Measurements from ENCODE around the gene COG5. TPM values are rescaled to one million over a fixed set of nuclear protein-coding genes. Genes with fewer than 3 reads are reported as not detected.

Gene COG5
- total and polyA plus RNA-seq, 2 of the 8 experiments (the other 6 are each of a cell fraction or from before 2014, with no cell fraction given): 10.5 to 28.1 TPM

DNA sequence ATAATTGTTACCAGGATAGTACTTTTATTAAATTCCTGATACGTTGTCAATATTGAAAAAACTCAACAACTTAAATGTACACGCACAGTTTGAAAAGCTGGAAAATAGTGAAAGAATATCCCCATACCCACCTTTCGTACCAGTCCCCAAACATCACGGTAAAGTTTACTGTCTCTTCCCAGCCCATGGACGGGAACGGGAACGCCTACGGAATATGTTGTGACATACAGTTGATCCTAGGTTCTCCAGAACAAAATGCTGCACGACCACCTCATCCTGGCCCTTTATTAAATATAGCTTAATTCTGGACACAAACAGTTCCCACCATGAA is 15.8 kb upstream of the COG5 start:
- FAIRE-seq (no peak), DNase-seq (ENCODE audit: low read depth in 1 of 2, low spot score in 2 of 2) (no peak)
- H2BK120ac ChIP-seq (replicated peaks; ENCODE audit: low read depth, low read length): no peak overlapping the region
- no peak overlapping the region; the same call in 1 of the 2 replicates for H2BK12ac ChIP-seq (ENCODE audit: low read depth, low read length)
- no peak overlapping the region for H3K4ac ChIP-seq (replicated peaks; ENCODE audit: insufficient read length, low read depth, low read length)
- H3K56ac ChIP-seq (replicated peaks; ENCODE audit: insufficient read length, low read depth, low read length): peak overlapping the region; percentile 64
- H4K5ac ChIP-seq (ENCODE audit: insufficient read length, low read depth, low read length): no peak overlapping the region
- peaks cover 4% of the 10 kb centered on the region for H3K23me2 ChIP-seq (ENCODE audit: low read depth, low read length)
- no peak overlapping the region for H4K91ac ChIP-seq (replicated peaks; ENCODE audit: insufficient read length, low read length)
- H2BK5ac ChIP-seq (ENCODE audit: low read depth, low read length): no peak overlapping the region
- no peak overlapping the region for H3K18ac ChIP-seq (ENCODE audit: extremely low read depth, low read length)
- no peak overlapping the region for H3K23ac ChIP-seq (ENCODE audit: insufficient read length)
- H3K4me3 ChIP-seq (ENCODE audit: extremely low read depth in 1 of 4, insufficient read depth in 2 of 4, low read depth in 3 of 4, low read length in 4 of 4): peak overlapping the region; percentile 77 to 95 (median 84)
- CTCF ChIA-PET (ENCODE audit: partially characterized antibody): interaction anchor here (0.6 to 1.7 kb wide), 6 partner anchors 11 to 147 kb away, joined by 3 to 7 read pairs (median 6); partner anchors contain the start of gene SLC26A4
- H2AFZ ChIP-seq (ENCODE audit: low read length): peak overlapping the region; percentile 96
- no peak overlapping the region for H2AK5ac ChIP-seq (ENCODE audit: low read depth, low read length)
- peak overlapping the region; percentile 44; the same call in 1 of the 2 replicates for H3K27ac ChIP-seq (ENCODE audit: low read depth, low read length)
- H3K79me2 ChIP-seq (ENCODE audit: control insufficient read depth in 1 of 2, insufficient read depth in 2 of 2, low read length in 2 of 2): no peaks in the 10 kb centered on the region
- peak overlapping the region; percentile 81 for H4K8ac ChIP-seq (ENCODE audit: extremely low read depth, insufficient read depth, low read length)
- peaks cover 0 to 26% (median 3%) of the 10 kb centered on the region in 4 experiments; a peak in 2 of 8 replicates for H3K36me3 ChIP-seq (ENCODE audit: control insufficient read depth in 2 of 4, insufficient read depth in 4 of 4, low read length in 3 of 4)
- 7% methylated on average over 9 of the region's 9 CpGs; no CpG with 5 or more reads in 1 of the 2 experiments for WGBS, 2 experiments (ENCODE audit: extremely low coverage in 1 of 2, insufficient coverage in 1 of 2, insufficient read length in 1 of 2, insufficient replicate concordance in 2 of 2, low coverage in 1 of 2, low lambda C conversion rate in 2 of 2, missing lambda C conversion rate in 1 of 2)
- H3K14ac ChIP-seq (ENCODE audit: insufficient read length): no peak overlapping the region
- no peaks in the 10 kb centered on the region for H3K79me1 ChIP-seq (ENCODE audit: low read depth, low read length)
- H4K20me1 ChIP-seq (replicated peaks in 1 of 2; ENCODE audit: control insufficient read depth in 1 of 2, insufficient read depth in 2 of 2, low read length in 2 of 2): no peaks in the 10 kb centered on the region
- H2BK15ac ChIP-seq (ENCODE audit: low read length): no peak overlapping the region
- no peaks in the 10 kb centered on the region for H3K9me3 ChIP-seq (ENCODE audit: insufficient read depth in 2 of 2, low read depth in 1 of 2, low read length in 1 of 2)
- H3K9ac ChIP-seq (replicated peaks in 1 of 4; ENCODE audit: extremely low read depth in 1 of 4, low read depth in 3 of 4, low read length in 3 of 4): peak overlapping the region in 3 of 4 experiments; percentile 70 to 86 (median 75); a peak in 6 of 7 replicates
- H3K4me1 ChIP-seq (replicated peaks in 1 of 4; ENCODE audit: control insufficient read depth in 3 of 4, insufficient read depth in 4 of 4, low read length in 3 of 4): no peaks in the 10 kb centered on the region
- POLR2A ChIA-PET (ENCODE audit: partially characterized antibody): interaction anchor here (0.6 to 2.4 kb wide), 3 partner anchors 13 to 164 kb away, joined by 3 to 21 read pairs (median 3); partner anchors contain the start of genes CBLL1, COG5 and DUS4L
- H3K4me2 ChIP-seq (ENCODE audit: insufficient read depth in 1 of 2, low read depth in 2 of 2, low read length in 2 of 2): peak overlapping the region; percentile 78 to 81
- no peak overlapping the region for H2BK20ac ChIP-seq (ENCODE audit: low read length)
- no peaks in the 10 kb centered on the region for H3K27me3 ChIP-seq (replicated peaks in 1 of 4; ENCODE audit: control insufficient read depth in 3 of 4, extremely low read depth in 1 of 4, insufficient read depth in 3 of 4, low read length in 3 of 4)
- TF ChIP-seq PHF8 (conservative IDR thresholded peaks at IDR 0.05; ENCODE audit: low read depth, low read length) (no peak), SRF (IDR thresholded peaks at IDR 0.05; ENCODE audit: low read depth, low read length) (no peak), TAF1 (IDR thresholded peaks at IDR 0.05; ENCODE audit: low read depth, low read length) (no peak), SUZ12 (IDR thresholded peaks at IDR 0.05; ENCODE audit: low read length) (no peak), EGR1 (IDR thresholded peaks at IDR 0.05; ENCODE audit: borderline replicate concordance, low read depth, low read length) (no peak)
